Activated T-cell treated with anti-CD3 and anti-CD28 coated beads, Interleukin-2, amount 50 U/mL, for 1 hour (primary cell): ENCODE measurements around the gene PKDREJ.
A peak's percentile ranks its signal among the peaks of the same experiment; 100 is the strongest.
"Not testable (repeated sequence)": the region's sequence is repeated elsewhere in the genome, so short reads cannot be mapped to it uniquely, and the experiment has no call there.

Source experiments
- DNase-seq: peaks from one replicate; pipeline ENCODE4 v3.0.0-alpha.2; 2020

The PKDREJ gene

DNA sequence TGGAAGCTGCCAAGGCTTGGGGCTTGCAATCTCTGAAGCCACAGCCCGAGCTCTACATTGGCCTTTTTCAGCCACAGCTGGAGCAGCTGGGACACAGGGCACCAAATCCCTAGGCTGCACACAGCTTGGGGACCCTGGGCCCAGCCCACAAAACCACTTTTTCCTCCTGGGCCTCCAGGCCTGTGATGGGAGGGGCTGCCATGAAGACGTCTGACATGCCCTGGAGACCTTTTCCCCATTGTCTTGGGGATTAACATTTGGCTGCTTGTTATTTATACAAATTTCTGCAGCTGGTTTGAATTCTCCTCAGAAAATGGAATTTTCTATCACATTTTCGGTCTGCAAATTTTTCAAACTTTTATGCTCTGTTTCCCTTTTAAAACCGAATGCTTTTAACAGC lies 2.5 kb upstream of the PKDREJ start:
- DNase-seq, result not testable (repeated sequence)

DNA sequence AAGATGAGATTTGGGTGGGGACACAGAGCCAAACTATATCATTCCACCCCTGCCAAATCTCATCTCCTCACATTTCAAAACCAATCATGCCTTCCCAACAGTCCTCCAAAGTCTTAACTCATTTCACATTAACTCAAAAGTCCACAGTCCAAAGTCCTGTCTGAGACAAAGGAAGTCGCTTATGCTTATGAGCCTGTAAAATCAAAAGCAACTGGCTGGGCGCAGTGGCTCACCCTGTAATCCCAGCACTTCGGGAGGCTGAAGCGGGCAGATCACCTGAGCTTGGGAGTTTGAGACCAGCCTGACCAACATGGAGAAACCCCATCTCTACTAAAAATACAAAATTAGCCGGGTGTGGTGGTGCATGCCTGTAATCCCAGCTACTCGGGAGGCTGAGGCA lies 1.4 kb upstream of the PKDREJ start:
- not testable (repeated sequence) for DNase-seq

DNA sequence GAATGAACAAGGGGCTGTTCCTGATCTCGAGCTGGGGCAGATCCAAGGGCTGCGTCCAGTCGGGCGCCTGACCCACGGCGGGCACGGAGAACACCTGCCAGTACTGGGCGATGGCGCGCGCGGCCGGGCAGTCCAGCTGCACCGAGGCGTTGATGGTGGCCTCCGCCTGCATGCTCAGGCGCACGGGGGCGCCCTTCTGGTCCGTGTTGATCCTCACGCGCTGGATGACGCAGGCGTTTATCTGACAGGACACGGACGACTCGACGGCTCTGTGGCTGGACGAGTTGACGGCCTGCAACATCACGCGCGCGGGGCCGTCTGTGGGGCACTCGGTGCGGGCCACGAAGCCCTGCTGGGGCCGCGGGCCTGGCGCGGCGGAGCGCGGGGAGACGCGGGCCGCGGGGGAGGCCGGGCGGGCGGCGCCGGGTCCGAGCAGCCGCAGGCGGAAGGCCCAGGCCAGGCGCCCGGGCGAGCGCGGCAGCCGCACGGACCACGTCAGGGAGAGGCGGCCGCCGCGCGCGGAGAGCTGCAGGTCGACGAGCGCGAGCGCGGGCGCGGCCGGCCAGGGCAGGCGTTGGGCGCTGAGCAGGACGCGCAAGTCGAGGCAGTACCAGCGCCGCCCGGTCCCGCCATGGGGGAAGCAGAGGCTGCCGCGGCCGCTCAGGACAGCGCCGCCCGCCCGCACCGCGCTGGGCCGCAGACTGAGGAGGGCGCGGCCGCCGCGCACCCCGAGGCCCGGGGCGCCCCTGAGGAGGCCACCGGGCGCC lies 511 bp downstream of the PKDREJ start:
- peak; percentile 29 for DNase-seq

DNA sequence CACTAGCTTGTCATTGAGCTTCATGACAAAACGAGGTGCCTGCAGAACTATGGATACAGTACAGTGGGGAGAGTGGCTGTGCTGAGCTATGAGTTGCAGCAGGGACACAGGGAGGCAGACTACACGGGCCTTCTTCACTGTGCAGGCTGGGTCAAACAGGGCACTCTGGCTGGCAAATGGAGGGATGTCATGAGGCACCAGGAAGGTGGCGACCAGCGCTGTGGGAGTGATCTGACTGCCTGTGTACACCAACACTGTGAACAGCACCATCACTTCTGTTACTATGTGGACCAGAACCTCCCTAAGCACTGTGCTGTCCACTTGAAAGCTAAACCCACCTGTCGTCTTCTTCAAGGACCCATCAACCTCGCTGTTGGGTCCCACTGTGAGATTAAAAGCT lies 3.1 kb downstream of the PKDREJ start:
- DNase-seq, result no peak

DNA sequence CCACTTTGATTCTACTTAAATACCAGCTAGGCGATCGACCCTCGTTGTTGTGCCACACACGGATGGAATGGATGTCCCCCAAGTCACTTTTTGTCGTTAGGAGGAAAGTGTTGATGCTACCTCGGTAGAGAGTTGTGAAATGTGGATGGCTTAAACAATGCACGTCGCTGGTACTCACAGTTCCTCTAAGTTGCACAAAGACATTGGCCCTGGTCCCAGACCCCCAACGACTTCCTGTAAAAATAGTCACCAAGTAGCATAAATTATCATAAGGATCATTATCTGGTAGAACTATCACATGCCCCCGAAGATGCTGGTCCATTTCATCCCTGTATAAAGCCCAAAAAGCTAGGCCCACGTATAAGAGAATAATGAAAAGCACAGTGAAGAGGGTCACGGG lies 3.8 kb downstream of the PKDREJ start:
- no peak for DNase-seq

DNA sequence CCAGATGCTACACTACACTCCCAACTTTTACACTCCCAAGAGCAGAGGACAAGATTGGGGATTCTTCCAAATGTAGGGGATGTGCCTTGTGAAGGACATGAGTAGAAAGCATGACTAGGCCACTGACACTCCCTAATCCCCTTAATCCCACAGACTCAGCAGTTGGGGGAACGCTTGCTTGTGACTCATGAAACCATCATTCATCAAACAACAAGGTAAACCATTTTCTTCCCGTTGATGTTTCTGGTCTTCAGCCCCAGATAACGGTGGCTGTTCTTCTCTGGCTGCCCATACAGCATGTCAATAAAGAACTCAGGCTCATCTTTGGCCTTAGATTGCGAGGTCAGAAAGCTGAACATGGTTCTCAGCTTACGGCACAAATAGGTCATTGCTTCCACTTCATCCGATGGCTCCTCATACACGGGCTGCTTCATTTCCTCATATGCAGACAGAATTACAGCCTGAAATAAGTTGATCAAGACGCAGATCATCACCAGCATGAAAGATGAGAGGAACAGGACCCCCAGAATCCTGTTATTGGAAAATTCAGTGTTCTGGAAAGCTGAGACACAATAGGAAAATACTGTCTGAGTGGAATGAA lies 6.7 kb downstream of the PKDREJ start:
- no peak for DNase-seq

DNA sequence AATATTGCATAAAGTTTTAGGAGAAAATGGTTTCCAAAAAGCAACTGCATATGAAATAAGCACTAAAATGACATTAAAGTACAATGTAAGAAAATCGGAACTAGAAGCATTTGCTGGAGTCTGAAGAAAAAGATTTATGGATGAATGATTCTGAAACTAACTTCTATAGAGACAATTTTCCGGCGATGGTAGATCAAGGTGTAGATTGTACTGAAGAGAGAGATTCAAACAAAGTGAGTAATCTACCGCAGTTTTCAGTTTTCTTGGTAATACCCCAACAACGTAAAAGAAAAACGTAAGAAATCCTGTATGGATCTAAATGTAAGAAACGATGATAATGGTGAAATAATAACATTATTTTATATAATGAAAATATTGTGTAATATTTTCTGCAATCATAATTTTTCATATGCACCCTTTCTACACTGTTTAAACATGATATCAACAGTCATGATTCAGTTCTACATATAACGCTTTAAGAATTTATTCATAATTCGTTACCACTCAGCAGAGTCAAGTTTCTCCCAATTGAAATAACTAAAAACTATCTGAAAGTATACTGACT lies 11.2 kb downstream of the PKDREJ start:
- DNase-seq, result no peak

DNA sequence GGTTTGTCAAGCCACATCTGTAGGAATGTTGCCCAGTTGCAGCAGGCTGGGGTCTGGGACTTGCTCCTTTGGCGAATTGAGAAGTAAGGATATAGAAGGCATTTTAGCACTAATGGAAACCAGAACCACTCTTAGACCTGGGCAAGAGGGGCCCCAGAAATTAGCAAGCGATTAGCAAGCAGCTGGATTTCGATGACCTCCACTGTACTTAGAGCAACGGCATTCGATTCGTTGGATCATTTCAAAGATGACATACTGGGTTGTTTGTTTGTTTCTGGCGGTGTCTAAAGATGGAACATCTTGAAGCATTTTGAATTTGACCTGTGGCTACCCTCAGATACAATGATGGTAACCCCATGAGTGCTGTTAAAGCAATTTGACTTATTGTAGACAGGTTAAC lies 11.9 kb downstream of the PKDREJ start:
- DNase-seq, result no peak

DNA sequence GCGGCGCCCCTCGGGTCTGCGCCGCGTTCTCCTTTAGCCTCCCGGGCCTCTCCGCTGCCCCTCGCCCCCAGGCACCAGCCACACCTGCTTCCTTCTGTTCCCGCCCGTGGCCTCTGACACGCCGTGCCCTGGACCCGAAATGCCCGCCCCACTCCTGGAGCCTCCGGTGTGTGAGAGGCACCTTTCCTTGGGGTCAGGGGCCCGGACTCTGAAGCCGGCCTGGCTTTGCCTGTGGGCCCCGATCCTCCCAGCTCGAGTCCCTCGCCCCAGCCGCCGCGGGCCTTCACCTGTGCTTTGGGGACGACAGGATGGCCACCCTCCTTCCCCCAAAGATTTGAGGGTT lies 12.4 kb downstream of the PKDREJ start:
- no peak for DNase-seq

DNA sequence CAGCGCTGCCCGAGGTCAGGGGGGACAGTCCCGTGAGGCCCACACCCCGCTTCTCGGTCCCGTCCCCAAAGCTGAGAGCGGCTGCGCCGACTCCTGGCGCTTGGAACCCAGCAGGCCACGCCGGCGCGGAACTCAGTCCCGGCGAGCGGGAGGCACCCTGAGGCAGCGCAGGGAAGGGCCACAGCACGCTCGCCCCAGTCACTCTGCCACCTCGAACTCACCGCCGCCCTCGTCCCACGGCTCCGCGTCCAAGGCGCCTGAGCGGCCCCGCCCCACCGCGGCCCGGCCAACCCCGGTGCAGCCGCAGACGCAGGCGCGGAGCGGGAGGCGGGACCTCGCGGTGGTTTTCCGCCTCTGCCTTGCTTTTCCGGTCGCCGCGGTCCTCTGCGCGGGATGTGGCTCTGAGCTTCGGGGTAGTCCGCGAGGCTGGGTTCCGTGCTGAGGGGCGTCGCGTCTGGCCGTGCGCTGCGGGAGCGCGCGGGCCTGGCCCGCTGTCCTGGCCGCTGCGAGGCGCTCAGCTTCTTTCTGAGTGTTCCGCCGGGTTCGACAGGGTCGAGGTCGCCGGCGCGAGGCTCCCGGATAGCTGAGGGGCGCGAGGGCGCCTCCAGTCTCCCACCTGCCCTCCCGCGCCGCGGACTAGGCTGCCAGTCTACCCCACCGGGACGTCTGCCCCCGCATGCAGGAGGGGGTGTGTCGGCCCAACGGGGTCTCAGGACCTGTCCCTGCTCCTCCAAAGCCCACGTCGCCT lies 12.9 kb downstream of the PKDREJ start, which contains the start of gene CDPF1:
TSS of gene CDPF1 (minus strand) at position 259 of the 748 bp plus-strand sequence. CDS start 2,009 bp downstream, outside the sequence.
- peak; percentile 95 for DNase-seq

DNA sequence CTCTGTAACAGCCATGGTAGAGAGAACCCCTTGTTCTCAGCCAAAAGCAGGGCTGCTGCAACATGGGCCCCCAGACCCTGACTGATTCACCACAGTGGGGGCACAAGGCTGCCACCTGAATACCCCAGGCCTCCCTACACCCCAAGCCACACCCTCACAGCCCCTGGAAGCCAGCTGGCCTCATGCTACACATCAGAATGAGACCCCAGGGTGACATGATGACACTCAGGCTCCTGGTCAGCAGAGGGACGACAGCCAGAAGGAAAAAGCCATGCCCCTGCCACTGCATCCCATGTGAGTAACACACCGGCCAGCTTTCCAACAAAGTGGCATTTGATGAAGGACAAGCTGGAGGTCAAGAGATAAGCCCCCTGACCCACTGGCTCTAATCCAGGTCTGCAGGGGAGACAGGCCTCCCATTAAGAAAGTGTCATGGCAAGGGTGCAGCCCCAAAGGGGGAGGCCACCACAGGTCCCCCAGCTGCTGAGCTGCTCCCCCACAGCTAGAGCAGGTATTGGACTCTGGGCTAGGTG lies 15.6 kb downstream of the PKDREJ start:
- DNase-seq, result no peak

DNA sequence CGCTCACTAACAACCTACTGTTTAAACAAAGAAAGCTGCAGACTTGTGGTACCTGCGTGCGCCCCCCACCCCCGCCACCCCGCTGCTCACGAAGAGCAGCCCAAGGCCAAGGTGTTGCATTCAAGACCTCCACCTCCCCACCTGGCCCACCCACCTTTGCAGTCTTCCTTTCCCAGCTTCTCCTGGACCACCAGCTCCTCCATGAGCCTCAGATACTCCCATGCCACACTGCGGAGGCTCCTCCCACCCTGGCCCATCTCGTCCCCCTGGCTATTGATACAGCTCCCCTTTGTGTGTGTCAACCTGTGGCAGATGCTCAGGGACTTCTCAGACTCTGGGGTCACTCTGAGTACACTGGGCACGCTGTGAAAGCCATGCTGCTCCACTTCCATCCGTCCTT lies 17.0 kb downstream of the PKDREJ start:
- DNase-seq, result no peak

DNA sequence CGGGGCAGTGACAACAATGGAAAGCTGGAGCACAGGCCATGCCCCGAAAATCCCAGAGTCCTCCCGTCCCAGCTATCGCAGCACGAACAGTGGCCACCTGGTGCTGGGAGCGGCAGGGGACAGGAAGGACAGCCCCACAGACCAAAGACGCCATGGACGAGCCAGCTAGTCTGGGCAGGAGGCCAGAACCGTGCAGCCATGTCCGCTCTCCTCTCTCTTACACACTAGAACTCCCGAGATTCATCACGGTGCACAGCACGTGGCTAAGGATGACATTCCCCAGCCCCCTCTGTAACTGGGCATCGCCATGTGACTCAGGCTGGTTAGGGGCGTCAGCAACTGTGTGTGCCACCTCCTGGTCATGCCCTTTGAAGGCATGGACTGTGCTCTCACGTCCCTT lies 17.6 kb downstream of the PKDREJ start:
- DNase-seq, result no peak

DNA sequence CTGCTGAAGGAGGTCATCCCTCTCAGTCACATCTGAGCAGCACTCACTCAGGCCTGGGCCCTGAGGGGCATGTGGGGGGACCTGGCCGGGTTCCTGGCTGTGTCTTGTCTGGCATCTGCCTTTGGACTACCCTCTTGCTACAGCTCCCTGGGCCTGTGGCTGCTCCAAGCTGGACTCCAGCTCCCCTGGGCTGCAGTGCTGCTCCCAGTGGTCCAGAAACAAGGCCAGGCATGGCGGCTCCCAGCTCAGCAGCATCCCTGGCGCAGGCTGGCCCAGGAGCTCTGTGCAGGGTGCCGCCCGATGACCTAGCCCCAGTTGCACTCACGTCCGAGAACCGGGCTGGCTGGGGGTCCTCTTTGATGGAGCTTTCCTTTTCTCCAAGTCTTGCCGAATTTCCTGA lies 18.4 kb downstream of the PKDREJ start:
- DNase-seq, result no peak

DNA sequence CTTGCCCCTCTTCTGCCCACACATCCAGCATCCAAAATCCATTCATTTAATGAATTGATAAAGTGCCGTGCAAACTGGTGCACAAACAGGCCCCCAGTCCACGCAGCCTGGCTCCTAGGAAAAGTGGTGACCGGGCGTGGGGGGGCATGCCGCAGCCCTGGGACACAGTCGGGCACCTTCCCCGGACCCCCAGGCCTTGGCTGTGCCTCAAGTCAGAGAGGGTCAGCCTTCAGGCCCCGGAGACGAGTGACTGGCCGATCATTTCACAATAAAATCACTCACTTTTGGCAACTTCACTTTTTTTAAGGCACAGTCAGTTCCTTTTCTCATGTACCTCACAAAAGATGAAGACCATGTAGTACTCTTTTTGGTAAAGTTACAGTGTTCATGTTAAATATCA lies 21.1 kb downstream of the PKDREJ start:
- no peak for DNase-seq

DNA sequence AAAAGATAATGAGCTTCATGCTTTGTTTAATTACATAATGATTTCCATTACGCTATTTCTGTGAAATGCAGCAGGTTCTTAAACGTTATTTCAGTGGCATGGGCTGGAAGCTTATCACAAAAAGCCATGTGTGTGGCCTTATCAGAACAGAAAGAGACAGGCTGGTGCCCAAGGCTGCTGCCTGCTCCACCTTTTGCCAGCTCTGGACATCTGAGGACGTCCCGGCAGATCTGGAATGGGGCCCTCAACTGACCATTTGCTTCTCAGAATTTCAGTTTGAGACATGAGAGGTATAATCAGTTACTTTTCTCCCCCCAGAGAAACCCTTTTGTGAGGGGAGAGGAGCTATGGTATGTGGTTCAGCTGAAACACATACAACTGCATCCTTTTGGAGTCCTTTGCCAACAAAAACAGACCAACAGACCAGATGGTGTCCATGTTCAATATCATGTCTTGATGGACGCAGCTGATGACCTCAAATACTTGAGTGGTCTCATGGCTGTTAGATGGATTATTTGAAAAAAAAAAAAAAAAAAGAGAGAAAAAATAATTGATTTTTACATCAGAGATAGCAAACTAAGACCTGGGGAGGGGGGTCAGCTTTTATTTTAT lies 21.6 kb downstream of the PKDREJ start:
- DNase-seq, result no peak

DNA sequence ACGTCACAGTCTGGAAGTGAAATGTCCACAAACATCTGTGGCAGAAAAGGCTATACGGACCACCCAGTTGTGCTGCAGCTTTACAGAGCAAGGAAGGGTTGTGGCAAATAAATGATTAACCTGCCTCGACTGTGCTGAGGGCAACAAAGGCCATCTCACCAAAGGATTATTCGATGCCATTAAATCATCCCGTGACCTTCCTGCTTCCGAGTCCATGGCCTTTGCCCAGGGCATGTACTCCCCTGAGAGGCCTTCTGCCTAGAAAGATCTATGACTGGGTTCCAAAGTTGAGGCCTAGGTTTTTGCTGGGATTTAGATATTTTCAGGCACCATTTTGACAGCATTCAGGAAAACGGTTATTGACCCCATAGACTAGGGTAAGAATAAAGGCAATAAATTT lies 22.2 kb downstream of the PKDREJ start:
- DNase-seq, result no peak

DNA sequence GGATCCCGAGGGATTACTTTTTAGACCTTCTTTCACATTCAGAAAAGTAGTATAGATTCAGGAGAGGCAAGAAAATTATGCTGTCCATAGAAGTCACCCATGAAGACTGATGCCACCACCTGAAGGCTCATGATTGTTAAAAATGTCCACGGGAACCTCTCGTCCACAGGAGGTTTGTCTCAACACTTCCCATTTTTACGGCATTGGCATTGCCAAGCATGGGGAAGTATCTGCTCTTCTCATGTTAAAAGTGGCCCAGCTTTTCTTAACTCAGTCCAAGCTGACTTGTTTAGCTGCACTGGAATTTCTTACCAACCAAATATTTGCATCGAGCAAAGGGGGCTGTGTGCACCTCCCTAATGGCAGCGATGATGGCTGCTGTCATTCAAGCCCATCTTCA lies 22.6 kb downstream of the PKDREJ start:
- DNase-seq, result no peak

DNA sequence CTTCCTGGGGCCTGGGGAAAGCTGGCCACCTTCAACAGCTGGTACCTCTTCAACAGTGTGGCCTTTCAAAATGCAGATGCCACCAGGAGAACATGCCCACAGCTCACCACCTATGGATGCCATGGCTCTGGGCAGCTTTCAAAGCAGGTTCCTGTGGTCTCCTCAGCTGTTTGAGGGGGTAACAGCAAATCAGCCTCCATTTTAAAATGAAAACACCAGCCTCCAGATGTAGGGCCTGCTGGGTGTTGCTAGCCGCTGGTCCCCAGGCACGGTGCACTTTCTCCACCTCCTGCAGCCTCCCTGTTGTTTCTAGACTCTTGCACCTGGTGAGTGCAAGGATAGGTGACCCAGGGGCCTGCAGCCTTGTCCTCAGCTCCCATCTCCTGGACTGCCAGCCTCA lies 23.1 kb downstream of the PKDREJ start:
- no peak for DNase-seq

DNA sequence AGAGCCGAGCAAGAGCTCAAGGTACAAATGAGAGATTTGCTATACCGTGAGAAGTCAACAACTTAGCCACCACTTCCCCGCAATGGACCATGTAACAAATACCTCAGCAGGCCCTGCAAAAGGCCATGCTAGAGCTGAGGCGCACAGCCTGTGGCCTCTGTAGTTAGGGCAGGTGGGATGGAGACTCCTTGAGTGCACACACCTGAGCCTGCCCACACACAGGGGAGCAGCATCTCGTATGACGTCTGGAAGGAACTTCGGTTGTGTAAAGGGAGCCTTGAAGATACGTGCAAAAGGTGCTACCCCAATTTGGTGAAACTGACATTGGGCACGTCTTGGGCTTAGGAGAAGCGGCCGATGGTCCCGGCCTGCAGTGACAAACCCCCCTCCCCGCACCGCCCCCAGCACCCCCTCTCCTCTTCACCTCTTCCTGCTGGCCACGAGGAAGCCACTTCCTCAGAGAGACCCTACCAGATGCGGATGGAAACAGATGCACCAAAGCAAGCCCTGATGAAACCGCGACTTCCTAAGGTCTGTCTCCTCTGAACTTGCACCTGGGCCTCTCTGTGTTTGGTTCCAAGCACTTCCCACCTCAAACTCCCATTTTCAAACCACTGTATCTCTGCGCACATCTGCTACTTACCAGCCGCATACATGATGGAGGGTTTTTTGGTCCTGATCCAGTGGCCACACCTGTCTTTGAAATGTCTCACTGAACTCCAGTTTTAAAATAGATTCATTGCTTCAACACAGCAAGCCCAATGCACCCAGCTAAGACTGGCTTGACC lies 23.7 kb downstream of the PKDREJ start:
- DNase-seq, result no peak

DNA sequence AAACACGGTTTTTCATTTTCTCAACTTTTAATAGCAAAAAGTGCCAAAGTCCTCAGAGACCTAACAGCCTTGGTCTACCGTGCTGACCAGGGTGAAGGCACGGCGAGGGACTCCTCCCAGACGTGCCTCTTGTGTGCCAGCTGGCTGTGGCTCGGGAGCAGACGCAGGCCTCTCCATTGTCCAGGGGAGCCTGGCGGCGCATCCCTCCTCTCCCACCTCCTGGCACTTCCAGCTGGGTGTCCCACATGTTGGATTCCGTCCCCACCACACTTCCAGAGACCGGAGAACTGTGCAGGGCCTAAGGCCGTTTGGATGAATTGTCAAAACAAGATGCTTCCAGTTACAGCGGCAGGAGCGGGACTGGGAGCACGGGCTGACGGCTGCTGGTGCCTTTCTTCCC lies 24.6 kb downstream of the PKDREJ start:
- no peak for DNase-seq

DNA sequence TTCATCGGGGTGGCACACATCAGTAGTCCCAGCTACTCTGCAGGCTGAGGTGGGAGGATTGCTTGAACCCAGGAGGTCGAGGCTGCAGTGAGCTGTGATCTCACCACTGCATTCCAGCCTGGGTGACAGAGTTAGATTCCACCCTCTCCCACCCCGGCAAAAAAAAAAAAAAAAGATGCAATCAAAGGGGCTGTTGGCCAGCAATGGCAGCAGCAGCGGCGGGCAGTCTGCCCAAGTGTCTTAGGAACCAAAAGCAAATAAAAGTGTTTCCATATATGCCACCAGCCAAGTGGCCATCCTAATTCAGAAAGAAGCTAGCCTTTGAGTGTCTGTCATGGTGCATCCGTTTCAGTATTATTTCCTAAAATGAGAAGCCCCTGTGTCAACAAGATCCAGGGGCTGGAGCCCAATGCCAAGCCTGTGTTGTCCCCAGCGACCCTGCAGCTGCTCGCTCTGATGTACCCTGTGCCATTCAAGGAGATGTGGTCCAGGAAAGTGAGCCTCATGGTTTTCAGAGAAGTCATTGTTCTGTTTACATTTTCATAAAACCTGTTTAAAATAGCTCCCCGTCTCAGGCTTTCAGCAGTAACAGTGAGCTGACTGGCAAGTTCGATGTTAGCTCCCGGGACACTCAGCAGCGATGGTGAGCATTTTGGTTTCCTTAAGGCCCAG lies 25.6 kb downstream of the PKDREJ start:
- no peak for DNase-seq
